Activated naive CD4-positive, alpha-beta T cell treated with anti-CD3 and anti-CD28 coated beads for 36 hours (primary cell): ENCODE data around the gene DENND6B. TPM values are rescaled to one million over a fixed set of nuclear protein-coding genes. Genes with fewer than 3 reads are reported as not detected.
A peak's percentile ranks its signal among the peaks of the same experiment; 100 is the strongest.

Experiments used
- CTCF ChIA-PET: fragments of 350-600 bp; sonication (Branson Sonifier 250); formaldehyde crosslinking; loops from one replicate; lab custom pipeline; 2021; ENCODE audit warnings: antibody characterized with exemption; lab: Charles Lee
- DNase-seq: peaks from one replicate; pipeline ENCODE4 v3.0.0-alpha.2; 2020
- H3K27ac Mint-ChIP-seq: one replicate; pipeline ENCODE4 v1.8.0; 2021; ENCODE audit warnings: mild to moderate bottlenecking, mixed read lengths
- H3K27me3 Mint-ChIP-seq: one replicate; pipeline ENCODE4 v1.8.0; 2021; ENCODE audit warnings: low read depth, mixed read lengths
- H3K36me3 Mint-ChIP-seq: one replicate; pipeline ENCODE4 v1.8.0; 2021; ENCODE audit warnings: low read depth, mixed read lengths
- H3K4me1 Mint-ChIP-seq: one replicate; pipeline ENCODE4 v1.8.0; 2021; ENCODE audit warnings: low read depth, mixed read lengths
- H3K4me3 Mint-ChIP-seq: one replicate; pipeline ENCODE4 v1.8.0; 2021; ENCODE audit warnings: mild to moderate bottlenecking, moderate library complexity, mixed read lengths
- H3K9me3 Mint-ChIP-seq: one replicate; pipeline ENCODE4 v1.8.0; 2021; ENCODE audit warnings: mixed read lengths
- intact Hi-C: fragments of 100-400 bp; cut with micrococcal nuclease; formaldehyde crosslinking; loops from one replicate; pipeline ENCODE4 v1.15.1; 2023
- total RNA-seq, 2 experiments: library from RNA; stranded (reverse); gene quantifications; one replicate each; pipeline ENCODE4 v1.2.3, GENCODE V29; 2021

The DENND6B gene
- total RNA-seq, 2 experiments from 2014 or later: 1.8 to 2.1 TPM

- no peak for DNase-seq
- no peak overlapping the region for H3K27ac Mint-ChIP-seq
- no peaks in the 10 kb centered on the region for H3K36me3 Mint-ChIP-seq
- peaks cover 13% of the 10 kb centered on the region for H3K27me3 Mint-ChIP-seq
- no peaks in the 10 kb centered on the region for H3K9me3 Mint-ChIP-seq
- intact Hi-C loops: no loop called here
- CTCF ChIA-PET: no interaction called here
- H3K4me1 Mint-ChIP-seq: peaks cover 3% of the 10 kb centered on the region
- H3K4me3 Mint-ChIP-seq: no peak overlapping the region
Observed at GRCh38 chr22:50297510-50298265, 29.1 kb downstream of the DENND6B start.

- H3K36me3 Mint-ChIP-seq: no peaks in the 10 kb centered on the region
- no peaks in the 10 kb centered on the region for H3K9me3 Mint-ChIP-seq
- peaks cover 17% of the 10 kb centered on the region for H3K27me3 Mint-ChIP-seq
- intact Hi-C loops: no loop called here
- CTCF ChIA-PET: no interaction called here
- H3K4me3 Mint-ChIP-seq: no peak overlapping the region
- peaks cover 6% of the 10 kb centered on the region for H3K4me1 Mint-ChIP-seq
- no peak overlapping the region for H3K27ac Mint-ChIP-seq
- no peak for DNase-seq
Observed at GRCh38 chr22:50296658-50297490, 29.9 kb downstream of the DENND6B start.

GRCh38 chr22:50294319-50294656 is 32.5 kb downstream of the DENND6B start:
- Mint-ChIP-seq H3K36me3 (no peaks in the 10 kb centered on the region), H3K27ac (no peak overlapping the region), H3K27me3 (peaks cover 19% of the 10 kb centered on the region), H3K4me1 (peaks cover 6% of the 10 kb centered on the region), H3K4me3 (no peak overlapping the region), H3K9me3 (no peaks in the 10 kb centered on the region)
- intact Hi-C loops: no loop called here
- CTCF ChIA-PET: no interaction called here
- DNase-seq: no peak

- CTCF ChIA-PET: no interaction called here
- Mint-ChIP-seq H3K27me3 (peaks cover 15% of the 10 kb centered on the region), H3K9me3 (no peaks in the 10 kb centered on the region), H3K36me3 (no peaks in the 10 kb centered on the region), H3K27ac (no peak overlapping the region), H3K4me3 (no peak overlapping the region), H3K4me1 (peaks cover 6% of the 10 kb centered on the region)
- intact Hi-C loops: no loop called here
- DNase-seq: no peak
Observed at GRCh38 chr22:50293441-50294318, 33.1 kb downstream of the DENND6B start.

- DNase-seq: peak; percentile 34
- H3K9me3 Mint-ChIP-seq: no peaks in the 10 kb centered on the region
- CTCF ChIA-PET: interaction anchor here (1.4 kb wide), 1 partner anchor 49 kb away, joined by 3 read pairs; no protein-coding TSS in a partner anchor
- H3K4me3 Mint-ChIP-seq: no peak overlapping the region
- H3K27me3 Mint-ChIP-seq: peaks cover 12% of the 10 kb centered on the region
- H3K36me3 Mint-ChIP-seq: no peaks in the 10 kb centered on the region
- peaks cover 6% of the 10 kb centered on the region for H3K4me1 Mint-ChIP-seq
- no peak overlapping the region for H3K27ac Mint-ChIP-seq
- intact Hi-C loops: no loop called here
Observed at GRCh38 chr22:50292643-50293440, 34.0 kb downstream of the DENND6B start.

- Mint-ChIP-seq H3K9me3 (no peaks in the 10 kb centered on the region), H3K4me1 (peaks cover 6% of the 10 kb centered on the region), H3K36me3 (no peaks in the 10 kb centered on the region), H3K27me3 (peaks cover 12% of the 10 kb centered on the region), H3K4me3 (no peak overlapping the region), H3K27ac (no peak overlapping the region)
- CTCF ChIA-PET: no interaction called here
- intact Hi-C loops: no loop called here
- no peak for DNase-seq
Observed at GRCh38 chr22:50289942-50290630, 36.7 kb downstream of the DENND6B start.

GRCh38 chr22:50289151-50289941 is 37.5 kb downstream of the DENND6B start:
- DNase-seq: no peak
- Mint-ChIP-seq H3K27me3 (peaks cover 12% of the 10 kb centered on the region), H3K9me3 (no peaks in the 10 kb centered on the region), H3K36me3 (no peaks in the 10 kb centered on the region), H3K4me1 (peaks cover 6% of the 10 kb centered on the region), H3K4me3 (no peak overlapping the region), H3K27ac (no peak overlapping the region)
- intact Hi-C loops: no loop called here
- CTCF ChIA-PET: no interaction called here

GRCh38 chr22:50287731-50288130 is 39.1 kb downstream of the DENND6B start:
- H3K4me1 Mint-ChIP-seq: peaks cover 3% of the 10 kb centered on the region
- no peaks in the 10 kb centered on the region for H3K9me3 Mint-ChIP-seq
- peaks cover 9% of the 10 kb centered on the region for H3K27me3 Mint-ChIP-seq
- no peak for DNase-seq
- intact Hi-C loops: no loop called here
- no peaks in the 10 kb centered on the region for H3K36me3 Mint-ChIP-seq
- no peak overlapping the region for H3K4me3 Mint-ChIP-seq
- H3K27ac Mint-ChIP-seq: no peak overlapping the region
- CTCF ChIA-PET: interaction anchor here (1.1 kb wide), 1 partner anchor 11 kb away, joined by 4 read pairs; no protein-coding TSS in a partner anchor

- CTCF ChIA-PET: no interaction called here
- DNase-seq: no peak
- no peaks in the 10 kb centered on the region for H3K36me3 Mint-ChIP-seq
Observed at GRCh38 chr22:50286701-50287318, 40.0 kb downstream of the DENND6B start.

GRCh38 chr22:50286275-50286674 is 40.5 kb downstream of the DENND6B start:
- DNase-seq: no peak
- Mint-ChIP-seq H3K36me3 (no peaks in the 10 kb centered on the region), H3K4me3 (no peak overlapping the region), H3K9me3 (no peaks in the 10 kb centered on the region), H3K4me1 (no peaks in the 10 kb centered on the region), H3K27ac (no peak overlapping the region), H3K27me3 (no peaks in the 10 kb centered on the region)
- CTCF ChIA-PET: interaction anchor here (0.9 kb wide), 1 partner anchor 34 kb away, joined by 3 read pairs; no protein-coding TSS in a partner anchor
- intact Hi-C loops: no loop called here

More at GRCh38 chr22:50286701-50287318, 40.0 kb downstream of the DENND6B start:
- Mint-ChIP-seq H3K9me3 (no peaks in the 10 kb centered on the region), H3K4me1 (no peaks in the 10 kb centered on the region), H3K27ac (no peak overlapping the region), H3K4me3 (no peak overlapping the region), H3K27me3 (peaks cover 3% of the 10 kb centered on the region)
- intact Hi-C loops: no loop called here
